ENCODE measurements around the gene DSC1. TPM values are rescaled to one million over a fixed set of nuclear protein-coding genes. Genes with fewer than 3 reads are reported as not detected.

DSC1 gene
- polyA plus RNA-seq, 1 donor (not counting 4 experiments of a cell fraction or from before 2014, with no cell fraction given): 11.2 TPM

DNA sequence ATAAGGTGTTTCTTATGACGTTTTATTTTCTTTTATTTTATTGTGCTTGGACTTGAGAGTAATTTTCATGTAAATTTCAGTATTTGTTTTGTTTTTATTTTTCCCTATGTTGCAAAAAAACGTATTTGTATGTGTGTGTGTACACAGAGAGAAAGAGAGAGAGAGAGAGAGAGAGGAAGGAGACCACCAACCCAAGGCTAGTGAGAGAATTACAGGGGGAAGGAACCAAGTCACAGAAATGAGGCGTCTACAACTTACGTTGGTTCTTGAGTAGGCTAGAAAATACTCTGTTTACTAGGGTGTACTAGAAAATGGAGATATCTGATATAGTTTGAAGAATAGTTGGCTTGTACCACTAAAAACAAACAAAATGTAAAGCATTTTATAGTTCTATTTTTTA lies 7.7 kb upstream of the DSC1 start:
- H3K79me2 ChIP-seq (ENCODE audit: control insufficient read depth, insufficient read depth, low read length): no peaks in the 10 kb centered on the region
- FAIRE-seq: no peak
- no peak for DNase-seq (ENCODE audit: low read depth, low spot score)
- no peak overlapping the region for H3K4me2 ChIP-seq (ENCODE audit: control insufficient read depth, extremely low read depth, insufficient read depth, low read depth, low read length)
- H3K27me3 ChIP-seq (ENCODE audit: control insufficient read depth, extremely low read depth, insufficient read depth, low read length): no peaks in the 10 kb centered on the region
- H3K36me3 ChIP-seq (ENCODE audit: control insufficient read depth in 2 of 2, extremely low read depth in 1 of 2, insufficient read depth in 2 of 2, low read length in 2 of 2): no peaks in the 10 kb centered on the region
- dilution Hi-C loops (cut with MboI; ENCODE audit: extremely low pct_ligation_motif_present, low sequenced_read_pairs): no loop called here
- H3K4me3 ChIP-seq (ENCODE audit: control insufficient read depth in 2 of 3, extremely low read depth in 1 of 3, insufficient read depth in 2 of 3, low read depth in 1 of 3, low read length in 3 of 3): no peak overlapping the region
- H3K9me3 ChIP-seq (ENCODE audit: control insufficient read depth, low read depth, low read length): no peaks in the 10 kb centered on the region
- no peaks in the 10 kb centered on the region for H3K9me1 ChIP-seq (ENCODE audit: control insufficient read depth, extremely low read depth, insufficient read depth, low read length)
- H3K4me1 ChIP-seq (ENCODE audit: control insufficient read depth, extremely low read depth, insufficient read depth, low read length): no peaks in the 10 kb centered on the region
- TF ChIP-seq, protein P1, sequence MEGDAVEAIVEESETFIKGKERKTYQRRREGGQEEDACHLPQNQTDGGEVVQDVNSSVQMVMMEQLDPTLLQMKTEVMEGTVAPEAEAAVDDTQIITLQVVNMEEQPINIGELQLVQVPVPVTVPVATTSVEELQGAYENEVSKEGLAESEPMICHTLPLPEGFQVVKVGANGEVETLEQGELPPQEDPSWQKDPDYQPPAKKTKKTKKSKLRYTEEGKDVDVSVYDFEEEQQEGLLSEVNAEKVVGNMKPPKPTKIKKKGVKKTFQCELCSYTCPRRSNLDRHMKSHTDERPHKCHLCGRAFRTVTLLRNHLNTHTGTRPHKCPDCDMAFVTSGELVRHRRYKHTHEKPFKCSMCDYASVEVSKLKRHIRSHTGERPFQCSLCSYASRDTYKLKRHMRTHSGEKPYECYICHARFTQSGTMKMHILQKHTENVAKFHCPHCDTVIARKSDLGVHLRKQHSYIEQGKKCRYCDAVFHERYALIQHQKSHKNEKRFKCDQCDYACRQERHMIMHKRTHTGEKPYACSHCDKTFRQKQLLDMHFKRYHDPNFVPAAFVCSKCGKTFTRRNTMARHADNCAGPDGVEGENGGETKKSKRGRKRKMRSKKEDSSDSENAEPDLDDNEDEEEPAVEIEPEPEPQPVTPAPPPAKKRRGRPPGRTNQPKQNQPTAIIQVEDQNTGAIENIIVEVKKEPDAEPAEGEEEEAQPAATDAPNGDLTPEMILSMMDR (optimal IDR thresholded peaks at IDR 0.05 in 1 of 3, IDR thresholded peaks at IDR 0.05 in 1 of 3, conservative IDR thresholded peaks at IDR 0.05 in 1 of 3; ENCODE audit: extremely low read depth in 1 of 3, insufficient read depth in 2 of 3, low read length in 3 of 3): no peak
- no peak for TF ChIP-seq EZH2 (IDR thresholded peaks at IDR 0.05; ENCODE audit: low read length)
- H2AFZ ChIP-seq (ENCODE audit: control insufficient read depth, low read length): no peak overlapping the region
- H4K20me1 ChIP-seq (ENCODE audit: control insufficient read depth, extremely low read depth, insufficient read depth, low read length): no peaks in the 10 kb centered on the region
- H3K9ac ChIP-seq (ENCODE audit: control insufficient read depth, extremely low read depth, insufficient read depth, low read length): no peak overlapping the region
- H3K27ac ChIP-seq (ENCODE audit: control insufficient read depth, insufficient read depth, low read length): no peak overlapping the region

GRCh38 chr18:31162419-31162793 lies 250 bp downstream of the DSC1 start:
- FAIRE-seq (peak; percentile 97), DNase-seq (ENCODE audit: low read depth, low spot score) (no peak)
- Histone ChIP-seq H2AFZ (ENCODE audit: control insufficient read depth, low read length) (peak overlapping the region; percentile 82), H3K27me3 (ENCODE audit: control insufficient read depth, extremely low read depth, insufficient read depth, low read length) (no peaks in the 10 kb centered on the region), H3K9me3 (ENCODE audit: control insufficient read depth, low read depth, low read length) (no peaks in the 10 kb centered on the region), H4K20me1 (ENCODE audit: control insufficient read depth, extremely low read depth, insufficient read depth, low read length) (no peaks in the 10 kb centered on the region), H3K4me1 (ENCODE audit: control insufficient read depth, extremely low read depth, insufficient read depth, low read length) (peaks cover 23% of the 10 kb centered on the region), H3K79me2 (ENCODE audit: control insufficient read depth, insufficient read depth, low read length) (no peaks in the 10 kb centered on the region), H3K9me1 (ENCODE audit: control insufficient read depth, extremely low read depth, insufficient read depth, low read length) (no peaks in the 10 kb centered on the region), H3K27ac (ENCODE audit: control insufficient read depth, insufficient read depth, low read length) (peak overlapping the region; percentile 66), H3K36me3 (ENCODE audit: control insufficient read depth in 2 of 2, extremely low read depth in 1 of 2, insufficient read depth in 2 of 2, low read length in 2 of 2) (no peaks in the 10 kb centered on the region), H3K9ac (ENCODE audit: control insufficient read depth, extremely low read depth, insufficient read depth, low read length) (peak overlapping the region; percentile 45), H3K4me3 (ENCODE audit: control insufficient read depth in 2 of 3, extremely low read depth in 1 of 3, insufficient read depth in 2 of 3, low read depth in 1 of 3, low read length in 3 of 3) (no peak overlapping the region), H3K4me2 (ENCODE audit: control insufficient read depth, extremely low read depth, insufficient read depth, low read depth, low read length) (peak overlapping the region; percentile 78)
- dilution Hi-C loops (cut with MboI; ENCODE audit: extremely low pct_ligation_motif_present, low sequenced_read_pairs): no loop called here
- no peak for TF ChIP-seq EZH2 (IDR thresholded peaks at IDR 0.05; ENCODE audit: low read length)
- TF ChIP-seq, protein P1 (optimal IDR thresholded peaks at IDR 0.05 in 1 of 3, IDR thresholded peaks at IDR 0.05 in 1 of 3, conservative IDR thresholded peaks at IDR 0.05 in 1 of 3; ENCODE audit: extremely low read depth in 1 of 3, insufficient read depth in 2 of 3, low read length in 3 of 3): no peak
